BLaER1 treated with 17β-estradiol and CSF1 and Interleukin-3, amounts not matched to agents 10 nM and 100 nM (cell line): ENCODE results near the gene GMIP.
"Not testable (repeated sequence)": the region's sequence is repeated elsewhere in the genome, so short reads cannot be mapped to it uniquely, and the experiment has no call there.

Experiments
- H3K27ac ChIP-seq, 11 experiments: shearing (Covaris generic); formaldehyde crosslinking; 2 replicates each; pipeline ENCODE4 v1.8.1; 2022
- H3K27me3 ChIP-seq, 11 experiments: shearing (Covaris generic); formaldehyde crosslinking; 2 replicates each; pipeline ENCODE4 v1.8.1; 2022
- H3K36me3 ChIP-seq, 11 experiments: shearing (Covaris generic); formaldehyde crosslinking; 2 replicates each; pipeline ENCODE4 v1.8.1; 2022
- H3K4me1 ChIP-seq, 10 experiments: shearing (Covaris generic); formaldehyde crosslinking; 2 replicates each; pipeline ENCODE4 v1.8.1; 2022
- H3K4me2 ChIP-seq, 11 experiments: shearing (Covaris generic); formaldehyde crosslinking; 2 replicates each; pipeline ENCODE4 v1.8.1; 2022
- H3K4me3 ChIP-seq, 10 experiments: shearing (Covaris generic); formaldehyde crosslinking; 2 replicates each; pipeline ENCODE4 v1.8.1; 2022
- H3K9ac ChIP-seq, 11 experiments: shearing (Covaris generic); formaldehyde crosslinking; 2 replicates each; pipeline ENCODE4 v1.8.1; 2022
- H3K9me3 ChIP-seq, 11 experiments: shearing (Covaris generic); formaldehyde crosslinking; replicated peaks in 1 of 11; 2 replicates each; pipeline ENCODE4 v1.8.1; 2022
- H4K20me1 ChIP-seq, 11 experiments: shearing (Covaris generic); formaldehyde crosslinking; 2 replicates each; pipeline ENCODE4 v1.8.1; 2022
- Cebpa-rat ChIP-seq, 11 experiments: shearing (Covaris generic); IDR thresholded peaks; 2 replicates each; pipeline ENCODE4 v1.8.1; 2022

Gene GMIP

GRCh38 chr19:19643158-19644053 lies at the start of gene GMIP:
GMIP (minus strand) TSS chr19:19643657; CDS start chr19:19643529, 128 bp downstream.
- H3K4me1 ChIP-seq = peaks cover 13 to 34% (median 25%) of the 10 kb centered on the region in 10 experiments
- peaks cover 71 to 84% (median 77%) of the 10 kb centered on the region in 11 experiments for H3K36me3 ChIP-seq
- peaks cover 0 to 72% (median 16%) of the 10 kb centered on the region in 11 experiments; a peak in 14 of 22 replicates for H4K20me1 ChIP-seq
- no peaks in the 10 kb centered on the region for H3K9me3 ChIP-seq
- no peak for TF ChIP-seq Cebpa-rat (IDR thresholded peaks at IDR 0.05)
- no peaks in the 10 kb centered on the region for H3K27me3 ChIP-seq
- peak within 1 kb of the TSS; percentile 92 to 99 (median 96) for H3K9ac ChIP-seq
- H3K4me2 ChIP-seq = peak within 1 kb of the TSS; percentile 89 to 98 (median 95)
- H3K4me3 ChIP-seq = peak within 1 kb of the TSS; percentile 76 to 97 (median 92)
- peak within 1 kb of the TSS; percentile 94 to 99 (median 97) for H3K27ac ChIP-seq

- H3K36me3 ChIP-seq = peaks cover 0 to 8% (median 4%) of the 10 kb centered on the region in 11 experiments; a peak in 7 of 22 replicates
- H3K4me3 ChIP-seq = no peak overlapping the region
- H3K27me3 ChIP-seq = no peaks in the 10 kb centered on the region
- no peak overlapping the region for H3K9ac ChIP-seq
- H3K9me3 ChIP-seq = peaks cover 23 to 55% (median 34%) of the 10 kb centered on the region in 11 experiments; a peak in 21 of 22 replicates
- H4K20me1 ChIP-seq = no peaks in the 10 kb centered on the region
- no peak overlapping the region for H3K27ac ChIP-seq
- TF ChIP-seq Cebpa-rat (IDR thresholded peaks at IDR 0.05) = no peak
- H3K4me2 ChIP-seq = no peak overlapping the region
- H3K4me1 ChIP-seq = no peaks in the 10 kb centered on the region
Observed at GRCh38 chr19:19691683-19692082, 48.2 kb upstream of the GMIP start.

GRCh38 chr19:19689023-19689422 lies 45.6 kb upstream of the GMIP start:
- not testable (repeated sequence) for H3K9ac ChIP-seq, H3K27ac ChIP-seq, H3K4me3 ChIP-seq, H3K4me2 ChIP-seq, H3K4me1 ChIP-seq, H4K20me1 ChIP-seq, H3K27me3 ChIP-seq
- Histone ChIP-seq H3K9me3 (peaks cover 47 to 75% (median 56%) of the 10 kb centered on the region in 11 experiments), H3K36me3 (peaks cover 15 to 31% (median 24%) of the 10 kb centered on the region in 11 experiments; a peak in 21 of 22 replicates)

- Histone ChIP-seq H3K27ac (no peak overlapping the region), H4K20me1 (no peaks in the 10 kb centered on the region), H3K27me3 (no peaks in the 10 kb centered on the region), H3K4me3 (no peak overlapping the region), H3K9ac (no peak overlapping the region), H3K4me1 (no peaks in the 10 kb centered on the region), H3K4me2 (no peak overlapping the region), H3K36me3 (peaks cover 34 to 49% (median 44%) of the 10 kb centered on the region in 11 experiments), H3K9me3 (peaks cover 61 to 81% (median 71%) of the 10 kb centered on the region in 11 experiments)
- TF ChIP-seq Cebpa-rat (IDR thresholded peaks at IDR 0.05) = no peak
Observed at GRCh38 chr19:19687090-19687489, 43.6 kb upstream of the GMIP start.

GRCh38 chr19:19686580-19686979 lies 43.1 kb upstream of the GMIP start:
- no peaks in the 10 kb centered on the region for H3K4me1 ChIP-seq
- H3K27ac ChIP-seq = no peak overlapping the region
- no peaks in the 10 kb centered on the region for H3K27me3 ChIP-seq
- TF ChIP-seq Cebpa-rat (IDR thresholded peaks at IDR 0.05) = no peak
- no peak overlapping the region for H3K4me3 ChIP-seq
- H3K9me3 ChIP-seq = peaks cover 66 to 81% (median 74%) of the 10 kb centered on the region in 11 experiments
- H3K4me2 ChIP-seq = no peak overlapping the region
- no peak overlapping the region for H3K9ac ChIP-seq
- H4K20me1 ChIP-seq = no peaks in the 10 kb centered on the region
- H3K36me3 ChIP-seq = peaks cover 39 to 54% (median 49%) of the 10 kb centered on the region in 11 experiments

- peaks cover 43 to 58% (median 53%) of the 10 kb centered on the region in 11 experiments for H3K36me3 ChIP-seq
- peaks cover 68 to 81% (median 74%) of the 10 kb centered on the region in 11 experiments for H3K9me3 ChIP-seq
Observed at GRCh38 chr19:19686119-19686518, 42.7 kb upstream of the GMIP start.

GRCh38 chr19:19679176-19680073 lies 36.0 kb upstream of the GMIP start:
- H4K20me1 ChIP-seq = no peaks in the 10 kb centered on the region
- H3K36me3 ChIP-seq = peaks cover 96 to 100% (median 98%) of the 10 kb centered on the region in 11 experiments
- TF ChIP-seq Cebpa-rat (IDR thresholded peaks at IDR 0.05) = no peak
- H3K4me3 ChIP-seq = peak overlapping the region in 6 of 10 experiments; percentile 12 to 36 (median 29); a peak in 5 of 20 replicates
- H3K27ac ChIP-seq = no peak overlapping the region
- no peaks in the 10 kb centered on the region for H3K27me3 ChIP-seq
- no peaks in the 10 kb centered on the region for H3K4me1 ChIP-seq
- H3K9me3 ChIP-seq = peaks cover 94 to 100% (median 99%) of the 10 kb centered on the region in 11 experiments
- H3K9ac ChIP-seq = no peak overlapping the region
- no peak overlapping the region for H3K4me2 ChIP-seq

More at GRCh38 chr19:19686119-19686518, 42.7 kb upstream of the GMIP start:
- H3K9ac ChIP-seq, H3K4me2 ChIP-seq, H4K20me1 ChIP-seq, H3K27ac ChIP-seq, H3K27me3 ChIP-seq, H3K4me1 ChIP-seq, H3K4me3 ChIP-seq: not testable (repeated sequence)

- peaks cover 97 to 100% (median 99%) of the 10 kb centered on the region in 11 experiments for H3K9me3 ChIP-seq
Observed at GRCh38 chr19:19677579-19677978, 34.1 kb upstream of the GMIP start.

More at GRCh38 chr19:19677579-19677978, 34.1 kb upstream of the GMIP start:
- Histone ChIP-seq H3K27ac (no peak overlapping the region), H3K4me2 (no peak overlapping the region), H3K36me3 (peaks cover 97 to 100% (median 100%) of the 10 kb centered on the region in 11 experiments), H3K9ac (no peak overlapping the region), H4K20me1 (no peaks in the 10 kb centered on the region), H3K4me1 (peaks cover 0 to 4% (median 0%) of the 10 kb centered on the region in 10 experiments; a peak in 1 of 20 replicates), H3K4me3 (peak overlapping the region in 4 of 10 experiments; percentile 16 to 40 (median 20); a peak in 4 of 20 replicates), H3K27me3 (no peaks in the 10 kb centered on the region)
- no peak for TF ChIP-seq Cebpa-rat (IDR thresholded peaks at IDR 0.05)
